GM12801 (cell line): ENCODE data around the gene CDK8.

Experiments used
- CTCF ChIP-seq: IDR thresholded peaks from one replicate; pipeline ENCODE4 v1.5.1; 2011; ENCODE audit warnings: control low read depth; ENCODE audit not compliant: insufficient read length; ENCODE audit errors: extremely low read depth

CDK8 gene

GRCh38 chr13:26323127-26323526 is 69.2 kb downstream of the CDK8 start:
- TF ChIP-seq CTCF, result no peak

GRCh38 chr13:26323764-26324163 is 69.8 kb downstream of the CDK8 start:
- no peak for TF ChIP-seq CTCF

- no peak for TF ChIP-seq CTCF
Measured at GRCh38 chr13:26324294-26324693, 70.4 kb downstream of the CDK8 start.

GRCh38 chr13:26324867-26325266 is 70.9 kb downstream of the CDK8 start:
- no peak for TF ChIP-seq CTCF

- TF ChIP-seq CTCF, result no peak
Measured at GRCh38 chr13:26325876-26326275, 71.9 kb downstream of the CDK8 start.

GRCh38 chr13:26326562-26326961 is 72.6 kb downstream of the CDK8 start:
- no peak for TF ChIP-seq CTCF

GRCh38 chr13:26327940-26328725 is 74.2 kb downstream of the CDK8 start:
- TF ChIP-seq CTCF, result no peak

GRCh38 chr13:26335158-26335557 is 81.2 kb downstream of the CDK8 start:
- no peak for TF ChIP-seq CTCF
